IPS-NIHi7 (cell line): ENCODE data around the gene KYAT1.

Experiments
- DNase-seq: peaks from one replicate; pipeline ENCODE4 v3.0.0; 2012; ENCODE audit warnings: mixed read lengths; ENCODE audit errors: extremely low spot score

Gene KYAT1

DNA sequence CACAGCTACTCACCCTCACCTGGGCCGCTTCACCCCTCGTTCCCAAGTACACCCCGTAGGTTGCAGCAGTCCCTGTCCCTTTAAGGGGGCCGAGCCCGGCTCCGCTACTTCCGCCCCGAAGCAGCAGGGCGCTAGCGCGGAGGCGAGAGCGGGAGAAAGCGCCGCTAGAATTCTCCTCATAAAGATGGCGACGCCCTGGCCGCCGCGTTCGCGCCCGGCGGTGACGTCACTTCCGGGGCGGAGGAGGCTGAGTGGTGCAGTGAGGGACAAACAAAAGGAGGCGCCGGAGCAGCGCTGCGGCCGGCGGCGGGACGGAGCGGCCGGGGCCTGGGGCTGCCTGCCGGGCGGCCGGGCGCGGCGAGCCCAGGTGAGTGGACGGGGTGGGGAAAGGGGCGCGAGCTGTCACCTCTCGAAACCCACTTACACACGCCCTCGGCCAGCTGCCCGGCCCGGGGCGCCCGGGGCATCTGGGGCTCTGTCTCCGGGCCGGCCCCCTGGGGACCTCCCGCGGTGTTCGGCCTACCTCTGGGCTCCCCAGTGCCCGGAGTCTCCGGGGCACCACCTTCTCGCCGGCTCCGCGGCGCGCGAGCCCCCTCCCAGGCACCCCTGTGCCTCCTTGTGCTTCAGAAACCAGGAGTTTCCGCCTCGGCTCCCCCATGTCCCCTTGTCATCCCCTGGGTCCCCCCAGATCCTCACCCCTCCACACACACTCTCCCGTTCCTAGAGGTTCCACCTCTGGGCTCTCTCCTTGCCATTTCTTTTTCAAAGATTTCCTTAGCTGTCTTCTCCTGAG lies at the start of gene KYAT1, which contains the start of gene LRRC8A:
KYAT1 (minus strand) TSS at position 67 of the 793 bp plus-strand sequence. CDS start 36,545 bp downstream, outside the sequence.
LRRC8A (plus strand) TSS at position 250 of the 793 bp plus-strand sequence. CDS start 25,032 bp downstream, outside the sequence.
- DNase-seq = peak; percentile 93

DNA sequence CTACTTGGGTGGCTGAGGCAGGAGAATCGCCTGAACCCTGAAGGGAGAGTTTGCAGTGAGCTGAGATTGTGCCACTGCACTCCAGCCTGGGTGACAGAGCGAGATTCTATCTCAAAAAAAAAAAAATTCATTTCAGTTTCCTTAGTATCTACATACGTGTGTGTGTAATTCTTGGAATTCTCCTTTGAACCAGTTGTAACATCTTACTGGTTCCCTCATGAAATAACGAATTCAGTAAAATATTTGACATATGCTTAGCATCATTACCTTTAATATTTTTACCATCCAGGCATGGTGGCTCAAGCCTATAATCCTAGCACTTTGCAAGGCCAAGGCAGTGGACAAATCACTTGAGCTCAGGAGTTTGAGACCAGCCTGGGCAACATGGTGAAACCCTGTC lies 47.8 kb upstream of the KYAT1 start:
- DNase-seq = no peak

DNA sequence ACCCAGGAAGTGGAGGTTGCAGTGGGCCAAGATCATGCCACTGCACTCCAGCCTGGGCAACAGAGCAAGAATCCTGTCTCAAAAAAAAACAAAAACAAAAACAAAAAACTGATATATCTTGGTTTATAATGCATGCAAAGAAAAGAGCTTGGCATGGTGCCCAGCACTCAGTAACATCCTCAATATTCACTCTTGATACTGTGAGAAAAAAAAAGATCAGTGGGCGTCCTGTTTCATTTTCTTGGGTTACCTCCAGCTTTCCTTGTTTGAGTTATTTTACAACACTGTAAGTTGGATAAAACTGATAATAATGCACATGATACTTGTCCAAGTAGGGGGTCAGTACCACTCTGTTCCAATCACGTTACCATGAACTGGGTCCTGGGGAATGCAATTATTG lies 46.9 kb upstream of the KYAT1 start:
- DNase-seq = no peak

DNA sequence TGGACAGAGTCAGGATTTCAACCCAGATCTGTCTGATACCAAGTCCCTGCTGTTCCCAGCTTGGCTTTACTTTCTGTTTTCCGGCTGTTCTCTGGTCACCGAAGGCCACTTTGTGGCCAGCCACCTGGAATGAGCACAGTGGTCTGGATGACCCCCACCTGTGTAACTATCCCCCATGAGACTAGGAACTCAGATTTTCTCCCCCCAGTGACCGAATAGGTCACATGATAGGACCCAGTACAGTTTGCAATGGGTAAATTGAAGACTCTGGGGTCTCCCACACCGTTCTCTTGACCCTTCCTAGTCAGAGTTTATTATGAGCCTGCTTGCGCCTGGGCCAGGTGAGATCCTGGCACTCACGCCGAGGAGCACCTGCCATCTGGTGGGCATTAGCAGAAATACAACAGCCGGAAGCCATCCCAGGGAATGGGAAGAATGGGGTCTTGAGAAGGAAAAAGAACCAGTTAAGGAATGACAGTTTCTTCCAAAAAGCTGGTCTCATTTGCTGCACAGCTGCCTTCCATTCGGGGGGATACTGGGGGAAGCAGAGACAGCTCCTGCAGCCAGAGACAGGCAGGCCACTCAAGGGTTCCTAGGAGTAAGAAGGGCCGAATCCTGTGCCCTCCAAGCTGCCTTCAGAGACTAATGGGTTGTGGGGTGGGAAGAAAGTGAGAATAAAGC lies 46.1 kb upstream of the KYAT1 start:
- peak; percentile 89 for DNase-seq

DNA sequence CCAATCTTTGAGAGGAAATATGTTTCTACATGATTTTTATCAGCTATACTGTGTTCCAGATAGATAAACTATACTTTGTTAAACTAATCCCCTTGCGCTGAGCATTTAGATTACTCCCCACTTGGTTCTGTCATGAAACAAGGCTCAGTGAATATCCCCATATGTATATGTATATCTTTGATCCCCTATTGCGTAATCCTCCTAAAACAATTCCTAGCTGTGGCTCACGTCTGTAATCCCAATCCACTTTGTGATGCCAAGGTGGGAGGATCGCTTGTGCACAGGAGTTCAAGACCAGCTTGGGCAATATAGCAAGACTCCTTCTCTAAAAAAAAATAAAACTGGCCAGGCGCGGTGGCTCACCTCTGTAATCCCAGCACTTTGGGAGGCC lies 41.7 kb upstream of the KYAT1 start:
- no peak for DNase-seq

DNA sequence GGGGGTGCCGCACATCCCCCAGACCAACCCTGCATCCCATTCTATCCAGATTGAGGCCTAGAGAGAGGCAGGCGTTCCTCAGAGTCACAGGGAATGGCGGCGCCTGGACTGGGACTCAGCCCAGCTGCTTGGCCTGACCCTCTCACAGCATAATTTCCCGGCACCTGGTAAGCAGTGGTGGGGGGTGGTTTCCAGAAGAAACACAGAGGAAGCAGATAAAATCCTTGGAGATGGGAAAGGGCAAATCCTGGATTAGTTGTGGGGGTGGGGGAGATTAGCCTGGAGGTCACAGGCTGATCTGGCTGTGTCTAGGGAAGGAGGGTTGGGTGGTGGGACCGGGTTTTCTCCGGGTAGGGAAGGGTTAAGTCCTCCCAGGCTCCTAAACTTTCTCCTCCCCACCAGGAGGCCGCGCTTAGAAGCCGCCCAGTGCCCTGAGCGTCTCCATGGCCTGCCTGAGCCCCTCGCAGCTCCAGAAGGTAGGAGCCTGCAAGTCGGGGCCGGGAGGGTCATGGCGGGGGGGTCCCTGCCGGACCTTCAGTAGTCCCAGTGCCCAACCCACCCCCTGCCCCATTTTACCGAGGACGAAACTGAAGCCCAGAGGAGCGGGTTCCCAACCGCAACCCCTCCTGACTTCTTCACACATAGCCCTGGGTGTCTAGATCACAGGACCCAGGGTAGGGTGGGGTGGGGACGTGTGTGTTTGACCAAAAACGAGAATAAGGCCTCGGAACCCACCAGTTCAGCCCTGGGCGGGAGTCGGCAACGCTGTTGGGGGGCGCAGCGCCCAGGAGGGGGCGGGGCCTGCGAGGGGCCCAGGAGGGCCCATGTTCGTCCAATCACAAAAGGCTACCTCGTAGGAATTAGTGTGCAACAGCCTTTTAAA lies 40.4 kb upstream of the KYAT1 start:
- DNase-seq = peak; percentile 91

DNA sequence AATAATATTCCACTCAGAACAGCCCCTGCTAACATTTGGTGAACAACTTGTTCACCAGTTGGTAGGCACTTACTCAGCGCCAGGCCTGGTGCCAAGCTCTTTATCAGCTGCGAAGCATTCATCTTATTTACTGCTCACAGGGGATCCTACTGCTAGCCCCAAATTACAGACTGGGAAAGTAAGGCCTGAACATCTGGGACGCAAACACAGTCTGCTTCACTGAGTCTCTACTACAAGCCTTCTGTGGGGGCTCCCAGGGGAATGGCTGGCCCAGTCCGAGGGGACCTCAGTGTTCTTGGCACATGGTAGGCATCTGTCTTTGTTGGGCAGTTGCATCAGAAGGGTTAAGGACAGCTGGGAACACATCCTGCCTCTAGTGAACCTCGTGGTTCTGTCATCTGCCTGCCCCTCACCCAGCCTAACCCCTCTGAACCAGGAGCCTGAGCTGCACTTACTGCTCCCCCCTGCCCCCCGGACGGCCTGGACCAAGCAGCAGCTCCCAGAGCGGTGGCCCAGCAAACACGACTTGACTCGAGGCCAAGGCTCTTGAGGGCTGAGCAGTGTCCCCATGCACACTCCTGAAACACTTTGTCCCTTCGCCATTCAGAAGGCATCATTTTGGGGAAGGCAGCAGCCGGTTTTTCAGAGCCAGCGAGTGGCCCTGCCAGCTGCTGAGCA lies 38.8 kb upstream of the KYAT1 start, which contains the start of gene PHYHD1:
PHYHD1 (plus strand) TSS at position 602 of the 678 bp plus-strand sequence. CDS start 1,342 bp downstream, outside the sequence.
- no peak for DNase-seq

DNA sequence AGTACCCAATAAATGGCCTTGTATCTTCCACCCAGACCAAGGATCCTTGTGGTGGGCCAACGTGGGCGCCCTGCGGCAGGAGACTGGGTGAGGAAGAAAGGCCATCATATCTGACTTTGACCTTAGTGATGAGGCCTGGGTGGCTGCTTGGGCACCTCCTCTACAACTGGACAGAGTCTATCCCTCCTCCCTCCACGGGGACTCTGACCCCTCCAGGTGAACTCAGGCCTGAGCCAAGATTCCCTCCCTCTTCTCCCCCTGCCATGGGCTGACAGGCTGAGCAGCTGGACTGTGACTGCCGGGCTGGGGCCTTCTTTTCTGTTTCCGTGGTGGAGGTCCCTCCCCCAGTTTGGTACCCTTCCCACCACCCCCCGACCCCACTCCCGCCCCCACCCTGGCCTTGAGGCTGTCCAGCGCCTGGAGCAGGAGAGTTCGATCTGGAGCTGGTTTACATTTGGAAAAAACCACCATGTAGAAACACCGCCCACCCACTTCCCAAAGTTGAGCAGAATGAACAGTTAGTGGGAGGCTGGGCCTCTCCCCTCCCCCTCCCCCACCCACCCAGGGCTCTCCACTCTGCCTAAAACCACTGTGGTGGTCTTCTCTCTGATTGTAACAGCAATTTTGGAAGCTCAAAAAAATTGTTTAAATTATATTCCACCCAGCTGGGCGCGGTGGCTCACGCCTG lies 37.8 kb upstream of the KYAT1 start:
- no peak for DNase-seq

DNA sequence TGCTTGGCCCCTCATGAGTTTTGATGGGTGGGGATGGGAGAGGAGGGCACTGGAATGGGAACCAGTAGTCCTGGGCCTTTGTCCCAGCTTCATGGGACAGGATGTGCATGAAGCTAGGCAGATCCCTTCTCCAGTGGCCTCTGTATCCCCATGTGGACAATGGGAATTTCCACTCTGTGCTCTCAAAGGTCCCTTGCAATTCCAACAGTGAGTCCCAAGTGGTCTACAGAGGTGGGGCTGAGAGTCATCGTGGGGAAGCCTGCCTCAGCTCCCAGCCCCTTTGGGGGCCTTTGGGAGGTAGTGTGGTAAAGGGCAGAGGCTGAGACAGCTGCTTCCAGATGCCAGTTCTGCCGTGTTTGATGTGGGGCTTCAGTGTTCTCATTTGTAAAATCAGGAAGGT lies 37.2 kb upstream of the KYAT1 start:
- no peak for DNase-seq

DNA sequence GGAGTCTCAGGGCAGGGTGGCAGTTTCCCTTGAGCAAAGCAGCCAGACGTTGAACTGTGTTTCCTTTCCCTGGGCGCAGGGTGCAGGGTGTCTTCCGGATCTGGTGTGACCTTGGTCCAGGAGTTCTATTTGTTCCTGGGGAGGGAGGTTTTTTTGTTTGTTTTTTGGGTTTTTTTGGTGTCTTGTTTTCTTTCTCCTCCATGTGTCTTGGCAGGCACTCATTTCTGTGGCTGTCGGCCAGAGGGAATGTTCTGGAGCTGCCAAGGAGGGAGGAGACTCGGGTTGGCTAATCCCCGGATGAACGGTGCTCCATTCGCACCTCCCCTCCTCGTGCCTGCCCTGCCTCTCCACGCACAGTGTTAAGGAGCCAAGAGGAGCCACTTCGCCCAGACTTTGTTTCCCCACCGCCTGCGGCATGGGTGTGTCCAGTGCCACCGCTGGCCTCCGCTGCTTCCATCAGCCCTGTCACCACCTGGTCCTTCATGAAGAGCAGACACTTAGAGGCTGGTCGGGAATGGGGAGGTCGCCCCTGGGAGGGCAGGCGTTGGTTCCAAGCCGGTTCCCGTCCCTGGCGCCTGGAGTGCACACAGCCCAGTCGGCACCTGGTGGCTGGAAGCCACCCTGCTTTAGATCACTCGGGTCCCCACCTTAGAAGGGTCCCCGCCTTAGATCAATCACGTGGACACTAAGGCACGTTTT lies 35.5 kb upstream of the KYAT1 start:
- DNase-seq = no peak

DNA sequence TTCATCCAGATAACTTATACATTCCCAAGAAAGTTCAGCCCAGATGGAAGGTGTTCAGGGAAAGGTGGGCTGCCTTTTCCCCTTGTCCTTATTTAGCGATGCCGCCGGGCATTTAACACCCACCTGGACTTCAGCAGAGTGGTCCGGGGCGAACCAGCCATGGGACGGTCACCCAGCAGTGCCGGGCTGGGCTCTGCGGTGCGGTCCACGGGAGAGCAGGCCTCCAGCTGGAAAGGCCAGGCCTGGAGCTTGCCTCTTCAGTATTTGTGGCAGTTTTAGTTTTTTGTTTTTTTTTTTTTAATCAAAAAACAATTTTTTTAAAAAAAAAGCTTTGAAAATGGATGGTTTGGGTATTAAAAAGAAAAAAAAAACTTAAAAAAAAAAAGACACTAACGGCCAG lies 35.0 kb upstream of the KYAT1 start:
- no peak for DNase-seq

DNA sequence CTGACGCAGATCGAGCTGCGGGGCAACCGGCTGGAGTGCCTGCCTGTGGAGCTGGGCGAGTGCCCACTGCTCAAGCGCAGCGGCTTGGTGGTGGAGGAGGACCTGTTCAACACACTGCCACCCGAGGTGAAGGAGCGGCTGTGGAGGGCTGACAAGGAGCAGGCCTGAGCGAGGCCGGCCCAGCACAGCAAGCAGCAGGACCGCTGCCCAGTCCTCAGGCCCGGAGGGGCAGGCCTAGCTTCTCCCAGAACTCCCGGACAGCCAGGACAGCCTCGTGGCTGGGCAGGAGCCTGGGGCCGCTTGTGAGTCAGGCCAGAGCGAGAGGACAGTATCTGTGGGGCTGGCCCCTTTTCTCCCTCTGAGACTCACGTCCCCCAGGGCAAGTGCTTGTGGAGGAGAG lies 34.5 kb upstream of the KYAT1 start:
- DNase-seq = no peak

DNA sequence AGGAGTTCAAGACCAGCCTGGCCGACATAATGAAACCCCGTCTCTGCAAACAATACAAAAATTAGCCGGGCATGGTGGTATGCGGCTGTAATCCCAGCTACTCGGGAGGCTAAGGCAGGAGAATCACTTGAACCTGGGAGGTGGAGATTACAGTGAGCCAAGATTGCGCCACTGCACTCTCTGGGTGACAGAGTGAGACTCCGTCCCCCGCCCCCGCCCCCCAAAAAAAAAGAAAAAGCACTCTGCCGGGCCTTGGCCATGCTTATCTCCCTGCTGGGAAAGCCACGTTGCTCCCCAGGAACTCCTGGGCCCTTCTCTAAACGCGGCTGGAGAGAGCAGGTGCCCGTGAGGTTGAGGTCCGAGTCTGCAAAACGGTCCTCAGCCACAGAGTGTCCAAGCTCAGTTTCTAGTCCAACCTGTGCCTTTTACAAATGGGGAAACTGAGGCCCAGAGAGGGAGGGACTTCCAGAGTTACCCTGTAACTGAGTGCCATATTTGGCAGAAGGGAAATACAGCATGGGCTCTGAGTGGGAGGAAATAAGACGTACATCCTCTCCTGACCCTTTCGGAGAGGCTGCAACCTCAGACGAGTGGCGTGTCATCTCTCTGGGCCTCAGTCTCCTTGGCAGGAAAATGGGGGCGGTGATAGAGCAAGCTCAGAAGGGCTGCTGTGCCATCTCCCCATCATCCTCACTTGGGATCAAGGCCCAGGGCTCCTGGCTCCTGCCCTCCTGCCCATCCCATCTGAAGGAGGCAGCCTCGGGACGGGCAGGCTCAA lies 32.4 kb upstream of the KYAT1 start:
- DNase-seq = no peak

DNA sequence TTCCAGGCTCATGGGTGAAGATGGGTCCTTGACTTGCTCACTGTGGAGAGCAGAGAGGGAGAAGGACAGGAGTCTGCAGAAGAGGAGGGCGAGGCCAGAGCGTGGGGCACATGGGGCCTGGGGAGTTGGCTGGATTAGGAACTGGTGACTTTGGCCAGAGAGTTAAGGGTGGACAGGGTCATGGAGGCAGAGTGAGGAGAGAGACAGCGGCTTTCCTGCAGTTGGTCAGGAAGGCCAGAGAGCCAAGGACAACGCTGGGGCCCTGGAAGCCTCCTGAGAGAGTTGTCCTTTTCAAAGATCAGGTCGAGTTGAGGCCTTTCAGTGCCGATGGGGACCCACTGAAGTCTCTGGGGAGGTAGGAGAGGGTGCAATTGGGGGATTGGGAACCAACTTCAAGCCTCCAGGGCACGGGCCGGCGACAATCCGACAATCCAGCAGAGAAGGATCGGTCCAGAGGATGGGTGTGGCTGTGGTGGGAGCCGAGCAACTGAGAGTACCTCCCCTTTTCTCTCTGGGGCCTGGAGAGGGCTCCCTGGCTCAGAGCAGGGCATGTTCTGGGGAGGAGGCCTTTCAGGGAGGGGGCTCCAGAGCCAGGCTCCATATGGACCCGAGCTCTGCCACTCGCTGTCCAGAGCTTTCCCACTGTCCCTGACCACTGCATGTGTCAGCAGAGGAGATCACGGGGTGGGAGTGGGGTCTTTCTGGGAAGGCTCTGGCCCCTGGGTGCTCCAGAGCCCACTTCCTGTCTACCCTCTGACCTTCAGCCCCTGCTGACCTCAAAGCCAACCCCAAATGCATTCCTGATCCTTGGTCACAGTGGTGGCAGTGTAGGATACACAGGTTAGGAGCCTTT lies 31.5 kb upstream of the KYAT1 start:
- no peak for DNase-seq

DNA sequence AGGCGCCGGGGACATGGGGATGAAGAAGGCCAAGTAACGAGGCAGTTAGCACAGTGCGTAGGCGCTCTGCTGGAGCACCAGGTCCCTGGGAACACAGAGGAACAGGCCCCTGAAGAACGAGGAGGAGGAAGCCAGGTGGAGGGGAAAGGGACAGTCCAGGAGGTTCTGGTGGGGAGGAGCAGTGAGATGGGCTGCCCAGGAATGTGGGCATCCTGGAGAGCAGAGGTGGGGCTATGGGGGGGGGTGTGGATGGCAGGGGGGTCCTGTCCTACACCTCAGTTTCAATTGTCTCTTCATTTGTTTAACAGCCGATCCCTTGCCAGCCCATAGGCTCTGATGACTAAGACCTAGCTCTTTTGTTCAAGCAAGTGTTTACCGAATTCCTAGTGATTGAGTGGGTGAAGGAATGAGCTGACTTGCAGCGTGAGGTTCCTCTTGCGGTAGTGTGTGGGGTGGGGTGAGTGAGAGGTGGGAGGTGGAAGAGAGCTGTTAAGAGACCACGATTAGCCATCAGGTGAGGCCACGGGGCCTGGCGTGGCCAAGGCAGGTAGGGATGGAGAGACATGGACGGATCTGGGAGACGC lies 30.6 kb upstream of the KYAT1 start:
- DNase-seq = peak; percentile 64

DNA sequence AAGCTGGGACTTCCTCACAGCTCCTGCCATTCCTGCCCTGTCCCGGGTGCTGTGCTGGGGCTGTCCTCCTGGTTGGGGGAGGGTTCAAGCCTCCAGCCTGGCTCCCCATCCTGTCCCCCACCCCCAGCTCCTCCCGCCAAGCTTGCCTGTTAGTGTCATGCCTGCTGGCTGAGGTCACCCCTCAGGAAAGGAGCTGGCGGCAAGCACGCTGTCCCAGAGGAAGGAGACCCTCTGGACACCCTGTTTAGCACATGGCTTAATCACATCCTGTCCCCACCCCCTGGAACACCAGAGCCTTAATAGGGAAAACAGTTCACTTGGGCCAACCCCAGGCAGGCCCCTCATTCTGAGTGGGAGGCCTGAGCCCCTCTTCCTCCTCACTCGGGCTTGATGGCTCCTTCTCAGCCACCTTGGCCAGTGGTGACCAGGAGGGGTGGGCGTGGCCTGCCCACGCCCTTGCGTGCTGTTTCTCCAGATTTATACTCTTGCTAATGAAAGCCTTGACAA lies 29.8 kb upstream of the KYAT1 start:
- DNase-seq = peak; percentile 67

DNA sequence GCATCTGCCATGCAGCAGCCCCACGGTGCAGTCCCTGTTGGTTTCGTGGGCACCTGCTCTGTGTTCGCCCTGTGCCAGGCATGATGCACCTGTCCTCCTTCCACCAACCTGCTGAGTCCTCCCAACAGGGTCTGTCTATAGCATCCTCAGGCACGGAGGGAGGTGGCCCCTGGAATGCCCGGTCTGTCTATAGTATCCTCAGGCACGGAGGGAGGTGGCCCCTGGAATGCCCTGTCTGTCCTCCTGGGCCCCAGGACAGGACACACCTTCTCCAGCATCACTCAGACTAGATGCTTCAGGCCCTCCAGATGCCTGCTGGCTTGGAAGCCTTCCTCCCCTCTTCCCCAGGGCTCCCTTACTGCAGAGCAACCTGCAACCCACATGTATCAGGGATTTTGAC lies 29.2 kb upstream of the KYAT1 start:
- no peak for DNase-seq

DNA sequence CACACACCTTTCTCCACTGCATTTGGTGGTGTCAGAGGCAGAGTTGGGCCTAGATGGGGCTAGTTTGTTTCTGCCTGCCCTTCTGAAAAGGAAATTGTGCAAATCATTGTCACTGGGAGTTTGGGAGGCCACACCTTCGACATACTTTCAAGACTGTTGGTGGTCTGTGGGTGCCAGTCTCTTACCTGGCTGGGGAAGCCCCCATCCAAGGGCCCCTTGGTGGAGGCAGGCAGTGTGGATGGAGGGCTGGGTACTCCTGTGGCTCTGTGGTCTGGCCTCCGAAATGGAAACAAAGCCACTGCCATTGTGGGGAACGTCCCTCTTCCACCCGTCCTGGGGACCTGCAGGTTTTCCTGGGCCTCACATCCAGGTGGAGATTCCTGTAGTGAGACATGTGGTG lies 28.1 kb upstream of the KYAT1 start:
- no peak for DNase-seq
